ENCODE data around the gene PHKA1.
"Not testable (repeated sequence)": the region's sequence is repeated elsewhere in the genome, so short reads cannot be mapped to it uniquely, and the experiment has no call there.

Gene PHKA1

DNA sequence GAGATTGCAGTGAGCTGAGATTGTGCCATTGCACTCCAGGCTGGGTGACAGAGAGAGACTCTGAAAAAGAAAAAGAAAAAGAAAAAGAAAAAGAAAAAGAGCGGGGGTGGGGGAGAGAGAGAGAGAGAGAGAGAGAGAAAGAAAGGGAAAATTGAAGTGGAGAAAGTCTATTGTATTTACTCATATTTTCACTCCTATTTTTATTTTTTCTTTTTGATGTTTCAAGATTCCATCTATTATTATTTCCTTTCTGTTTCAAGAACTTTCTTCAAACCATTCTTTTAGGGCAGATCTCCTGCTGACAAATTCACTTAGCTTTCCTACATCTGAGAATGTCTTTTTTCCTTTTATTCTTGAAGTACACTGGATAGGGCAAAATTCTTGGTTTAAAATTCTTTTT lies 83.9 kb downstream of the PHKA1 start:
- no peak overlapping the region for H3K27ac ChIP-seq
- TF ChIP-seq, protein P1, sequence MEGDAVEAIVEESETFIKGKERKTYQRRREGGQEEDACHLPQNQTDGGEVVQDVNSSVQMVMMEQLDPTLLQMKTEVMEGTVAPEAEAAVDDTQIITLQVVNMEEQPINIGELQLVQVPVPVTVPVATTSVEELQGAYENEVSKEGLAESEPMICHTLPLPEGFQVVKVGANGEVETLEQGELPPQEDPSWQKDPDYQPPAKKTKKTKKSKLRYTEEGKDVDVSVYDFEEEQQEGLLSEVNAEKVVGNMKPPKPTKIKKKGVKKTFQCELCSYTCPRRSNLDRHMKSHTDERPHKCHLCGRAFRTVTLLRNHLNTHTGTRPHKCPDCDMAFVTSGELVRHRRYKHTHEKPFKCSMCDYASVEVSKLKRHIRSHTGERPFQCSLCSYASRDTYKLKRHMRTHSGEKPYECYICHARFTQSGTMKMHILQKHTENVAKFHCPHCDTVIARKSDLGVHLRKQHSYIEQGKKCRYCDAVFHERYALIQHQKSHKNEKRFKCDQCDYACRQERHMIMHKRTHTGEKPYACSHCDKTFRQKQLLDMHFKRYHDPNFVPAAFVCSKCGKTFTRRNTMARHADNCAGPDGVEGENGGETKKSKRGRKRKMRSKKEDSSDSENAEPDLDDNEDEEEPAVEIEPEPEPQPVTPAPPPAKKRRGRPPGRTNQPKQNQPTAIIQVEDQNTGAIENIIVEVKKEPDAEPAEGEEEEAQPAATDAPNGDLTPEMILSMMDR (IDR thresholded peaks at IDR 0.05): no peak

DNA sequence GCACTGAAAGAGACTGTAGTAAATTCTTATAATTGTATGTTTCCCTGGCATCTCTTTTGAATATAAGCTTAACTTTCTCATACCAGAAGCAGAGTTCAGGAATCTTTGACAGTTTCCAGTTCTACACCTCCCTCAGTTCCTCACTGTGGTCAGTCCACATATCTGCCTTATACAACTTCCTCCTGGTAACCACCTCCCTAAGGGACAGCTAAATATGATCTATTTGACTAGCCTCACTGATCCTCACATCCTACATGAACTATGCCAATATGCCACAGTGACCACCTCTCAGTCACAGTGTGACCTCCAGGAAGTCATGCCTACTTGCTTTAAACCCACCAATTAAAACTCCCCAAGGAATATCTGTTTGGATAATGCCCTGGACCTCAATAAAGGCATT lies 89.9 kb downstream of the PHKA1 start:
- H3K27ac ChIP-seq: no peak overlapping the region
- no peak for TF ChIP-seq ZFX (IDR thresholded peaks at IDR 0.05; ENCODE audit: borderline replicate concordance)

DNA sequence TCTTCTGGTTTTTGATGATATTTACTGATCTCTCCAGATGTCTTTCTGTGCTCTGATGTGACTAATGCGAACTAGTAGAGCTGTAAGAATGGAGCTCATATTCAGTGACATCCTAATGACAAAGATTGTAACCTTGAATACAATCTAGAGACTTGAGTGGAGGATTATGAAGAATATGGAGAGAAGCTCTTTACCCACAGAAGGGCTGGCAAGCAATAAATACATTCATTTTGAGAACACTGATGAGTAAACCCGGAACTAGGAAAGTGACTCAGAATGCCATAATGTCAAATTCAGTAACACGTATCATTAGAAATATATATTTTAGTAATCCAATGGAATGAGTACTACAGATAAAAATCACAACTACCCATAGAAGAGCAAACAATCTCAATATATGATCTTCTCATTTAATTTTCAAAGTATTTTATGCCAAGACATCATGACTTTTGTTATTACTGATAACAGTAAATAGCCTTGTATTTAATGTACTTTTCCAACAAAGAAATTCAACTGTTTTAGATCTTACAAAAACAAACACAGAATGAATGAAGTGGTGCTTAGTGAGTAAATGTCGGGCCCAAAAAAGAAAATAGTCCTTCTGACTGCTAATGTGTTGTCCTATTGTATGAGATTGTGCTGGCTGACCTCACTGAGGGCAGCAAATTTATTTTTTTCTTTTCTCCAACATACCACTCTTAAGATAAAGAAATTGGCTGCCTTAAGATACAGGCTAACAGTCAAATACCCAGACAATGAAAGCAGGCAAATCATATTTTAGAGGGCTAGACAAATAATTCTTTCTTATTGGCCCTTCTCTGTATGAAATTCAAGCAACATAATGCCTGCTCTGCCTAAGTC lies 92.3 kb downstream of the PHKA1 start:
- no peak for TF ChIP-seq ZFX (IDR thresholded peaks at IDR 0.05; ENCODE audit: borderline replicate concordance)
- peak overlapping the region; percentile 88 for H3K27ac ChIP-seq

DNA sequence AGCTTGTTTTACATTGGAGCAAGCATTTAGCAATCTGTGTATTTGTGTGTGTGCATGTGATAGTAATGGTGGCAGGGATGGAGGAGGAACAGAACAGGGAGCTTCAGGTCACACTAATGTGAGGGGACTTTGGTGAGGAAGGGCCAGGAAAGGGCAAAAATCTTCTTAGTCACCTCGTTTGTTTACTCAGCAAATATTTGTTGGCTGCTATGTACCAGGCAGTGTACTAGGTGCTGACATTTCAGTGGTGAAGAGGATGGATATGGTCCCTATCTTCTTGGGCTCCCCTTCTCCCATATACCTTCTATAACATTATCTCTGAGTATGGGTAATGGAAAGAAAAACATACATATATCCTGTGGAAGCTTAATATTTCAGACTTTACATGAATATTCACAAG lies 92.9 kb downstream of the PHKA1 start:
- TF ChIP-seq ZFX (IDR thresholded peaks at IDR 0.05; ENCODE audit: borderline replicate concordance): no peak
- TF ChIP-seq, protein P1 (IDR thresholded peaks at IDR 0.05): no peak
- H3K27ac ChIP-seq: peak overlapping the region; percentile 88

DNA sequence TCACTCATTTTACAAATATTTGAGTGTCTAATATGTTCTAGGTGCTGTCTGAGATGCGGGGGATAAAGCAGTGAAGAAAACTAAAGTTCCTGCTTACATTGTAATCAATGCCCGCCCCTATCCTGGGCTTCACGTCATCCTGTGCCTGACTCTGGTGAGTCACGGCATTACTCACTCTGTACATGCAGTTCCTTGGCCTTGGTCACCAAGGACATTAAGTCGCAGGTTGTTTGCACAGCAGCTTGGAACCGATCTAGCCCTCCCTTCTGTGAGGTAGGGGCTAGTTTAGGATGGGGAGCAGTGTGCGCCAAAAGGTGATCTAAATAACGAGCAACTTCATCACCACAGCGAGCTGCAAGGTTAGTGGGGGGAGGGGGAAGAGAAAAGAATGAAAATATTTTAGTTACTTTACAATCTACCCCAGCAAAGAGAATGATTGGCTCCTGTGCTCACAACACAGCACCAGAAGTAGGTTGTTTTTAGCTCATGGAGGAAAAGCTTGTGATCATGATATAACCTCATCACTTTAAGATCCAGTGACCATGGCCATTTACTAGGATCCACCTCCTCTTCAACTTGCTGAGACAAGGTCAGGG lies 93.5 kb downstream of the PHKA1 start:
- TF ChIP-seq, protein P1 (IDR thresholded peaks at IDR 0.05): no peak
- TF ChIP-seq ZFX (IDR thresholded peaks at IDR 0.05; ENCODE audit: borderline replicate concordance): no peak
- peak overlapping the region; percentile 88 for H3K27ac ChIP-seq

DNA sequence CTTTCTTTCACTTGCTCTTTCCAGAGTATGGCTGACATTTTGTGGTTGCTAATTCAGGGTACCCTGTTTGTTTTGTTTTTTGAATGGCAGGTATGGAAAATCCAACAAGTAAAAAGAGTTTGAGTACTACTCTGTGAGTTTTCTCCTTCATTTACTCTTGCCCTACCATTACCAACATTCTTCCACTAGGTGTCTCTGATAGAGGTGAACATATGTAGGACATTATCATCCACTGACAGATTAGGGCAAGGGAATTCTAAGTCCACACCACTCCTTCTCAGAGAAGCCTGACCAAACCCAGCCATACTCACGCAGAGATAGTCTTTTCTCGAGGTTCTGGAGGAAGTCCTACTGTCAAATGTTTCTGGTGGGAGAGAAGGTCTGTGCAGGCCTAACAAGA lies 104.8 kb downstream of the PHKA1 start:
- H3K27ac ChIP-seq: no peak overlapping the region
- TF ChIP-seq, protein P1 (IDR thresholded peaks at IDR 0.05): peak; percentile 17; the same call in 1 of the 2 replicates
- no peak for TF ChIP-seq ZFX (IDR thresholded peaks at IDR 0.05; ENCODE audit: borderline replicate concordance)

DNA sequence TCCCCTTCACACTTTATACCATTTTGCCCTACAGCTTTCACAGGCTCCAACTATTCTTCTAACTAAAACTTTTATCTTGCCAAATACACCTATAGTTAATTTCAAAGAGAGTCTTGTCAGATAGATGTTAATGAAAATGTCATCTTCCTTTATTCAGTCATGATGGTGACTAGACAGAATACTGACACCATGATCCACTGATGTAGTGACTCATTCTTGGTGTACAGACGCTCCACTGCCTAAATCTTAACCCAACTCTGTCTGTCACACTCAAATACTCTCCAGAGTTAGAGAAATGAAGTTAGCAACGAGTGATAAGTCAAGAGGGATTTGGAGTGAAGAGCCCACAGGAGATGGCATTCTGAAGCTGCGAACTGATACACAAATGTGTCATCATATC lies 109.4 kb downstream of the PHKA1 start:
- no peak overlapping the region for H3K27ac ChIP-seq
- TF ChIP-seq, protein P1 (IDR thresholded peaks at IDR 0.05): no peak
- TF ChIP-seq ZFX (IDR thresholded peaks at IDR 0.05; ENCODE audit: borderline replicate concordance): no peak

DNA sequence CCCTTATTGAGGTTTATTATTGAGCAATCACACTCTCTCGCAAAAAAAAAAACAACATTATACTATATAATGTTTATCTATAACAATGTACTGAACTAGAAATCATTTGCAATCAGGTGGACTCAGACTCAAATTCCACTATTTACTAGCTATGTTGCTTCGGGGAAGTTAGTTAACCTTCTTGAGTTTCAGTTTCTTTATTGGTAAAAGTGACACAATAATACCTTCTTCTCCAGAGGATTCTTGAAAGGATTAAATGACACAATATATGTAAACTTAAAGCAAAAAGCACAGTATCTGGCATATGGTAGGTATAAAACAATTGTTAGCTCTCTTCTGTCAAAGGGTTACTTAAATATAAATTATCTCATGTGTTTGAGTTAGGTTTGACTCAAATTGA lies 110.0 kb downstream of the PHKA1 start:
- TF ChIP-seq ZFX (IDR thresholded peaks at IDR 0.05; ENCODE audit: borderline replicate concordance): no peak
- TF ChIP-seq, protein P1 (IDR thresholded peaks at IDR 0.05): no peak
- H3K27ac ChIP-seq: no peak overlapping the region

DNA sequence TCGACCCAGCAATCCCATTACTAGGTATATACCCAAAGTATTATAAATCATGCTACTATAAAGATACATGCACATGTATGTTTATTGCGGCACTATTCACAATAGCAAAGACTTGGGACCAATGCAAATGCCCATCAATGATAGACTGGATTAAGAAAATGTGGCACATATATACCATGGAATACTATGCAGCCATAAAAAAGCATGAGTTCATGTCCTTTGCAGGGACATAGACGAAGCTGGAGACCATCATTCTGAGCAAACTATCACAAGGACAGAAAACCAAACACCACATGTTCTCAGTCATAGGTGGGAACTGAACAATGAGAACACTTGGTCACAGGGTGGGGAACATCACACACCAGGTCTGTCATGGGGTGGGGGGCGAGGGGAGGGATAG lies 123.1 kb downstream of the PHKA1 start:
- H3K27ac ChIP-seq: not testable (repeated sequence)
